ENCODE results near the gene PRKCZ. TPM values are rescaled to one million over a fixed set of nuclear protein-coding genes. Genes with fewer than 3 reads are reported as not detected.
A peak's percentile ranks its signal among the peaks of the same experiment; 100 is the strongest.
"Not testable (repeated sequence)": the region's sequence is repeated elsewhere in the genome, so short reads cannot be mapped to it uniquely, and the experiment has no call there.

The PRKCZ gene
- total RNA-seq, 1 donor from 2014 or later, result 0.59 TPM

GRCh38 chr1:2114635-2115007, 64.4 kb downstream of the PRKCZ start:
- not testable (repeated sequence) for DNase-seq (ENCODE audit: low read depth, low spot score)

DNA sequence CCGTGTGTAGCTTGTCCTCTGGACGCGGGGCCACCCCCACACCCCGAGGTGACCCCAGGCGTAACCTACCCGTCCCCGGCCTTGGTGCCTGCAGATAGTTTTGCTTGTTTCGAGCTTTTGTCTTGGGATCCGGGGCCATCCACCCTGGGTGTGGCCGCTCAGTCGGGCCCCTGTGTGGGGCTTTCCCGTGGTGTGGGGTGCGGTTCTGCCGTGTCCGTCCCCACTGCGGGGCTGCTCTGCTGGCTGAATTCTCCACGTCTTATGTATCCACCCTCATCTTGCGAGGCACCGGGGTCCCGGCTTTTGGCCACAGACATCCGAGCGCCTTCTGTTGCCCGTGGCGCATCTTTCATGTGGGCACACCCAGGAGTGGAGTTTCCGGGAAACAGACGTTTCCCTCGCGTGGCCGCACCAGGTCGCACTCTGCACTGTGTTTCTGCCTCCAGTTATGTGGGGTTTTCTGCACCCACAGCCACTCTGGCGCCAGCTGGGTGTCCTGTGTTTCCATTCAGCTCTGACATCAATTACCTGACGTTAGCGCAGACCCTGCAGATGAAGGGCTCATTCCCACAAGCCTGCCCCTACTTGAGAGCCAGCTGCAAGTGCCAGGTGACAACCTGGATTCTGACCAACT, 64.9 kb downstream of the PRKCZ start:
- DNase-seq (ENCODE audit: low read depth, low spot score), result no peak

GRCh38 chr1:2115702-2116341, 65.6 kb downstream of the PRKCZ start:
- DNase-seq (ENCODE audit: low read depth, low spot score), result no peak

DNA sequence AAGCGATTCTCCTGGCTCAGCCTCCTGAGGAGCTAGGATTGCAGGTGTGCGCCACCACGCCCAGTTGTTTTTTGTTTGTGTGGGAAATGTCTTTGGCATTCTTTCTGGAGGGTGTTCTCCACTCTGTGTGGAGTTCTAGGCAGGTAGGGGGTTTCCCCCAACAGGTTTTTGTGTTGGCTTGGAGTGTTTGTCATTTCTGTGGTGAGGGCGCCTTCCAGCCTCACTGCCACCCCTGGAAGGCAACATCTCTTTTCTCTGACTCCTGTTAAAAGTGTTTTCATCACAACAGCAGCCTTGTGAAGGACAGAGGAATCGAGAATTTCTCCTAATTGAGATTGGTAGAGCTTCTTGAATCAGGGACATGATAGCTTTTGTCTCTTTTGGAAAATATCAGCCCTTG, 69.7 kb downstream of the PRKCZ start:
- no peak for DNase-seq (ENCODE audit: low read depth, low spot score)

DNA sequence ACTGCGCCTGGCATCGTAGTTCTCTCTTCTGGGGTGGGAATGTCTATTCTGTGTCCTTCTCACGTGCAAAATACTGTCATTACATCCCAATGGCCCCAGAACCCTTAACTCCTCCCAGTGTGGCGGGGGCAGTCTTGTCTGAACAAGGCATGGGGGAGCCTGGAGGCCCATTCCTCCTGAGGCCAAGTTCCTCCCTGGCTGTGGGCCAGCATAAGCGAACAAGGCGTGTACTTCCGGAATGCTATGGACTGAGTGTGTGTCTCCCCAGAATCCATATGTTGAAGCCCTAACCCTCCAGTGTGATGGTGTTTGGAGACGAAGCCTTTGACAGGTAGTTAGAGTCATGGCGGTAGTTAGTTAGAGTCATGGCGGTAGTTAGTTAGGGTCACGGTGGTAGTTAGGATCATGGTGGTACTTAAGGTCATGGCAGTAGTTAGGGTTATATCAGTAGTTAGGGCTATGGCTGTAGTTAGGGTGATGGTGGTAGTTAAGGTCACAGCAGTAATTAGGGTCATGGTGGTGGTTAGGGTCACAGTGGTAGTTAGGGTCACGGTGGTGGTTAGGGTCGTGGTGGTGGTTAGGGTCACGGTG, 71.0 kb downstream of the PRKCZ start:
- no peak for DNase-seq (ENCODE audit: low read depth, low spot score)

- DNase-seq (ENCODE audit: low read depth, low spot score), result not testable (repeated sequence)
Observed at GRCh38 chr1:2121794-2122193, 71.6 kb downstream of the PRKCZ start.

GRCh38 chr1:2124446-2125198, 74.4 kb downstream of the PRKCZ start:
- DNase-seq (ENCODE audit: low read depth, low spot score), result no peak

GRCh38 chr1:2125350-2126211, 75.4 kb downstream of the PRKCZ start:
- no peak for DNase-seq (ENCODE audit: low read depth, low spot score)

- DNase-seq (ENCODE audit: low read depth, low spot score), result no peak
Observed at GRCh38 chr1:2126331-2127186, 76.3 kb downstream of the PRKCZ start.

DNA sequence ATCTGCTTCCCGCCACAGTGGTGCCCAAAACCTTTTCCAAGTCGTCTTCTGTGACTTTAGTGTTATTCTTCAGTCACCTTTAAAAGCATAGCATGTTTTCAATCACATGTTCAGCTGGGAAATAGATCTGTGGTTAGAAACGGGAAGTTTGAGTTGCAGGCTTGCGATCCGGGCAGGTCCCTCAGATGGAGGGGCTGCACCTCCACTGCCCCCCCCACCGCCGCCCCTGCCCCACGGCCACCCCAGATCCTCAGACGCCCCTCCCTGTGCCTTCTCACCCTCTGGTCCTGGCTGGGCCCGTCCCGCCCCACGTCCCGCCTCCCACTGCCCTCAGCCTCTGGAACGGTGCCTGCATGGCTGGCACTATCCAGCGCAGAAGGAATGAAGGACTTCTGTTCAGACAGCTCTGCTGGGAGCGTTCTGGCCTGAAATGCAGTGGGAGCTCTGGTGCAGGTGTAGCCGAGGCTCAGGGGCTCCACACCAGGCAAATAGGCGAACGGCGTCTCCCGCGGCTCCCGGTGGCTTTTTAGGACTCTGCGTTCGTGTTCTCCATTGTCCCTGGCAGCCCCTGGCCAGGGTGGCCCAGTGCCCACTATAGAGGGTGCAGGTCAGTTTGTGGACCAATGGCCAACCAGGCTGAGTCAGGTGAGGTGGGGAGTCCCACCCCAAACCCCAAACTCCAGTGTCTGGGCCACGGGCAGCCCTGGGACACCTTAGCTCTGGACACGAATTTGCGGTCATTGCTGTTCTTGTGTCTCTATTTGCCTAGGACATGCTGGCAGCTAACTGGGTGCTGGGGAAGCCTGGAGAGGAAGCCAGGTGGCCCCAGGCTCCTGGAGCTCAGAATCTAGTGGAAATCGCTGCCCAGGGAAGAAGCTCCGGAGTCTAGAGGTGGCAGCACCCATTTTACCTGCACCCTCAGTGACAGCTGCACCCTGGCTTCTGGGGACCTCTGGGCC, 77.3 kb downstream of the PRKCZ start:
- no peak for DNase-seq (ENCODE audit: low read depth, low spot score)

GRCh38 chr1:2128189-2128901, 78.1 kb downstream of the PRKCZ start:
- no peak for DNase-seq (ENCODE audit: low read depth, low spot score)

DNA sequence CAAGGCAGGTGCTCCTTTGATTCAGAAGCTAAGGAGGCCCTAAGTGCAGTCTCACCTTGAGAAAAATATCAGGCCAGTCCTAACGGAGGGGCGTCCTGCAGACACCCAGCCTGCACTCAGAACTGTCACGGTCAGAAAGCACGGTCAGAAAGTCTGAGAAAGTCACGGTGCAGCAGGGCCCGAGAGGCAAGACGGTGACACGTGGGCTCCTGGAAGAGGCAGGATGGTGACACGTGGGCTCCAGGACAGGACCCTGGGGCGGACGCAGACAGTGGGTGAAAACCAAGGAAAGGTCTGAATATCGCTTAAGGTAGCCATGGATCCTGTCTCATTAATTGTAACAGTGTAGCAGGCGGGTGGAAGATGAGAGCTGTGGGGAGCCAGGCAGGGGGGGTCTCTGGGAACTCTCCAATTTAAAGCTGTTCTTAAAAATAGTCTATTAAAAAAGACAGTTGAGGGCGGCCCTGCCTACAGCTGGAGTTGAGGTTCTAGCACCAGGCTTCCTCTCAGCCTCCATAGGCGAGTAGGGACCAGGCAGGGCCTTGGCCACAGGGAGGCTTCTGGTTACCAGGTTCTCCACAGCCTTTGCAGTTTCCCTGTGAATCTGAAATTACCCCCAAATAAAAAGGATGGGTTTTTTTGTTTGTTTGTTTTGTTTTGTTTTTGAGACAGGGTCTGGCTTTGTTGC, 79.2 kb downstream of the PRKCZ start:
- no peak for DNase-seq (ENCODE audit: low read depth, low spot score)

- no peak for DNase-seq (ENCODE audit: low read depth, low spot score)
Observed at GRCh38 chr1:2130156-2130555, 79.9 kb downstream of the PRKCZ start.

GRCh38 chr1:2130871-2131289, 80.7 kb downstream of the PRKCZ start:
- no peak for DNase-seq (ENCODE audit: low read depth, low spot score)

GRCh38 chr1:2132222-2133038, 82.2 kb downstream of the PRKCZ start:
- DNase-seq (ENCODE audit: low read depth, low spot score), result no peak

GRCh38 chr1:2133039-2133878, 83.0 kb downstream of the PRKCZ start:
- DNase-seq (ENCODE audit: low read depth, low spot score), result peak; percentile 74

All from pulmonary artery endothelial cell (primary cell).